K562 (cell line): ENCODE measurements around the gene LILRA2. TPM values are rescaled to one million over a fixed set of nuclear protein-coding genes. Genes with fewer than 3 reads are reported as not detected.

ENCODE experiments used
- ATAC-seq: fragments of 200-7000 bp; cut with Tn5 transposase; 3 replicates; pipeline ENCODE4 v1.9.1; 2020; ENCODE audit warnings: moderate library complexity
- BruUV-seq: library from RNA; stranded (reverse); fragments of 400-500 nt; replicated peaks from 2 replicates; lab custom pipeline; 2021; lab: Mats Ljungman, UMichigan
- CTCF ChIA-PET: fragments of 300-600 bp; formaldehyde crosslinking; extraction: SDS; loops from one replicate; lab custom pipeline; 2021; ENCODE audit warnings: low intra/inter-chr PET ratio; lab: Yijun Ruan, JAX
- POLR2A ChIA-PET: fragments of 300-600, 350-650 bp; sonication (Branson Sonifier 250); formaldehyde crosslinking; extraction: SDS; loops from one replicate; lab custom pipeline; 2021; ENCODE audit warnings: antibody characterized with exemption, inconsistent platforms; lab: Yijun Ruan, JAX
- DNase-seq, 4 experiments: peaks; one replicate each; pipeline versions ENCODE4 v3.0.0 to v3.0.0-alpha.2; 2011 to 2018; ENCODE audit warnings: low spot score in 3 of 4, mixed read lengths in 3 of 4; ENCODE audit errors: extremely low read depth in 1 of 4
- FAIRE-seq: peaks from 2 replicates; lab custom pipeline; 2011; peaks lifted over from hg19 to GRCh38; lab: Jason Lieb, UNC
- H2AFZ ChIP-seq: 2 replicates; pipeline ENCODE4 v1.6.0; 2011; ENCODE audit warnings: low read depth, low read length, control low read depth, inconsistent platforms
- H3K27ac ChIP-seq: fragments of 200-600 bp; 3 replicates; pipeline ENCODE4 v1.8.0; 2011; ENCODE audit warnings: low read depth, mild to moderate bottlenecking, control low read depth, inconsistent platforms, low read length, moderate library complexity, mixed read lengths; ENCODE audit errors: extremely low read depth
- H3K27me3 ChIP-seq, 2 experiments: fragments of 300-600 bp in 1 of 2; 2 replicates in 1 of 2; 3 replicates in 1 of 2; pipeline versions ENCODE4 v1.6.0 to v1.8.0; 2011; ENCODE audit warnings: inconsistent platforms in 2 of 2, low read length in 2 of 2, mild to moderate bottlenecking in 1 of 2, mixed read lengths in 1 of 2, moderate library complexity in 1 of 2; ENCODE audit not compliant: control insufficient read depth in 2 of 2, insufficient read depth in 2 of 2
- H3K36me3 ChIP-seq: fragments of 300-600 bp; 3 replicates; pipeline ENCODE4 v1.8.0; 2011; ENCODE audit warnings: mild to moderate bottlenecking, low read length, inconsistent platforms; ENCODE audit not compliant: control insufficient read depth, insufficient read depth
- H3K4me1 ChIP-seq, 2 experiments: fragments of 200-600 bp in 1 of 2; replicated peaks in 1 of 2; 2 replicates in 1 of 2; 3 replicates in 1 of 2; pipeline versions ENCODE4 v1.5.1 to v1.8.0; 2011; ENCODE audit warnings: inconsistent platforms in 2 of 2, low read length in 2 of 2, mild to moderate bottlenecking in 1 of 2, mixed read lengths in 1 of 2, moderate library complexity in 1 of 2; ENCODE audit not compliant: control insufficient read depth in 2 of 2, insufficient read depth in 2 of 2
- H3K4me2 ChIP-seq: 2 replicates; pipeline ENCODE4 v1.6.1; 2011; ENCODE audit warnings: low read length, control low read depth, inconsistent platforms, mixed read lengths; ENCODE audit not compliant: insufficient read depth
- H3K4me3 ChIP-seq: fragments of 200-600 bp; sonication (generic), shearing (Covaris generic); 2 replicates; pipeline ENCODE4 v1.5.1; 2016; ENCODE audit warnings: control low read depth, inconsistent platforms
- H3K79me2 ChIP-seq: fragments of 200-600 bp; 3 replicates; pipeline ENCODE4 v1.8.0; 2011; ENCODE audit warnings: low read length, inconsistent platforms; ENCODE audit not compliant: control insufficient read depth, insufficient read depth
- H3K9ac ChIP-seq, 2 experiments: 2 replicates each; pipeline versions ENCODE4 v1.6.0 to v1.6.1; 2011; ENCODE audit warnings: low read depth in 2 of 2, low read length in 2 of 2, control low read depth in 1 of 2, inconsistent platforms in 1 of 2, mild to moderate bottlenecking in 1 of 2, mixed read lengths in 1 of 2; ENCODE audit not compliant: insufficient read depth in 1 of 2
- H3K9me1 ChIP-seq: one replicate; pipeline ENCODE4 v1.6.0; 2011; ENCODE audit warnings: inconsistent platforms, mild to moderate bottlenecking, low read length, moderate library complexity; ENCODE audit not compliant: control insufficient read depth, insufficient read depth
- H3K9me3 ChIP-seq: replicated peaks from 2 replicates; pipeline ENCODE4 v1.5.1; 2011; ENCODE audit warnings: low read depth, low read length, inconsistent platforms; ENCODE audit not compliant: control insufficient read depth, insufficient read depth
- H4K20me1 ChIP-seq: replicated peaks from 2 replicates; pipeline ENCODE4 v1.6.1; 2011; ENCODE audit warnings: low read length, inconsistent platforms, mixed read lengths; ENCODE audit not compliant: control insufficient read depth, insufficient read depth
- CBX5 ChIP-seq: IDR thresholded peaks from 2 replicates; pipeline ENCODE4 v1.6.1; 2014; ENCODE audit warnings: low read depth, borderline replicate concordance
- CTBP1 ChIP-seq: fragments of 450-650 bp; IDR thresholded peaks from 2 replicates; pipeline ENCODE4 v1.6.1; 2016; ENCODE audit warnings: borderline replicate concordance
- CXXC5 ChIP-seq: fragments of 250-450 bp; sonication (Bioruptor Pico); IDR thresholded peaks from 2 replicates; pipeline ENCODE4 v1.8.0; 2022; ENCODE audit warnings: inconsistent platforms, mild to moderate bottlenecking, moderate library complexity
- EP400 ChIP-seq: fragments of 450-650 bp; IDR thresholded peaks from 2 replicates; pipeline ENCODE4 v1.6.1; 2017; ENCODE audit warnings: antibody characterized with exemption, mild to moderate bottlenecking, moderate library complexity
- ETV1 ChIP-seq: fragments of 450-650 bp; conservative IDR thresholded peaks from 2 replicates; pipeline ENCODE4 v1.6.1; 2016; ENCODE audit warnings: missing genetic modification characterization, control low read depth, low read depth, missing compliant biosample characterization
- HEY1 ChIP-seq: fragments of 250-450 bp; sonication (Bioruptor Pico); IDR thresholded peaks from 2 replicates; pipeline ENCODE4 v1.5.0; 2020; ENCODE audit warnings: mild to moderate bottlenecking, moderate library complexity, borderline replicate concordance
- HNRNPH1 ChIP-seq: fragments of 200-400 bp; formaldehyde crosslinking; optimal IDR thresholded peaks from 2 replicates; pipeline ENCODE3; 2017; ENCODE audit warnings: low read depth, mild to moderate bottlenecking, low read length, moderate library complexity
- MGA ChIP-seq: fragments of 450-650 bp; IDR thresholded peaks from 2 replicates; pipeline ENCODE4 v1.6.1; 2016; ENCODE audit warnings: mild to moderate bottlenecking, moderate library complexity
- NFXL1 ChIP-seq: fragments of 450-650 bp; formaldehyde crosslinking; IDR thresholded peaks from 2 replicates; pipeline ENCODE4 v1.4.0; 2021; ENCODE audit warnings: mild to moderate bottlenecking
- RNF2 ChIP-seq: sonication (generic); IDR thresholded peaks from 2 replicates; pipeline ENCODE4 v1.6.1; 2016
- ZFP36 ChIP-seq: fragments of 150-350 bp; IDR thresholded peaks from 2 replicates; pipeline ENCODE4 v1.6.1; 2018; ENCODE audit warnings: low read length, low read depth; ENCODE audit not compliant: partially characterized antibody
- ZNF354B ChIP-seq: fragments of 250-450 bp; sonication (Bioruptor Pico); IDR thresholded peaks from 2 replicates; pipeline ENCODE4 v1.4.0; 2020
- WGBS: fragments of 100-300 bp; shearing (Covaris generic); methylation state at CpG from one replicate; pipeline ENCODE4 v1.1.6; 2016; ENCODE audit warnings: low coverage, mixed read lengths; ENCODE audit not compliant: insufficient coverage; ENCODE audit errors: missing lambda C conversion rate; 5-methylcytosine and 5-hydroxymethylcytosine counted together
- in situ Hi-C: fragments of 300-500 bp; cut with MboI; formaldehyde crosslinking; loops from 4 replicates; pipeline ENCODE4 v1.15.0; 2018; ENCODE audit warnings: inconsistent platforms, mixed read lengths
- intact Hi-C: fragments of 100-400 bp; cut with micrococcal nuclease; formaldehyde crosslinking; loops from 2 replicates; pipeline ENCODE4 v1.14.2; 2022
- polyA plus RNA-seq, 8 experiments: library from polyadenylated mRNA; depleted of rRNA in 4 of 8; stranded (reverse) in 5 of 8; unstranded in 3 of 8; fragments of >200 nt; fragmentation: Nextera tagmentation in 2 of 8; fragmentation: Illumina TruSeq in 1 of 8; extraction: Ambion mirVana in 2 of 8; extraction: Trizol in 1 of 8; gene quantifications; 2 replicates each; pipeline versions ENCODE4 v1.2.1 to v1.2.3, GENCODE V29; 2011 to 2014; ENCODE audit warnings: inconsistent platforms in 1 of 8, missing spikeins in 1 of 8
- total RNA-seq, 7 experiments: library from RNA; depleted of rRNA in 6 of 7; stranded (reverse); fragments of >200 nt in 6 of 7; fragmentation: Illumina TruSeq in 2 of 7; extraction: Trizol in 2 of 7; gene quantifications; 2 replicates each; pipeline versions ENCODE4 v1.2.1 to v1.2.3, GENCODE V29; 2011 to 2021; ENCODE audit warnings: low replicate concordance in 1 of 7
- TF ChIP-seq, protein P1 (sequence below): IDR thresholded peaks from 2 replicates; pipeline ENCODE4 v1.6.1; 2011; ENCODE audit not compliant: insufficient read length; ENCODE audit errors: extremely low read depth

The LILRA2 gene
- total and polyA plus RNA-seq, 9 of the 15 experiments (the other 6 are each of a cell fraction or from before 2014, with no cell fraction given), result 0.32 to 2.1 (median 0.96) TPM

GRCh38 chr19:54606230-54606629, 32.6 kb downstream of the LILRA2 start:
- no TSS peak for BruUV-seq
- FAIRE-seq, result no peak

More at GRCh38 chr19:54606230-54606629, 32.6 kb downstream of the LILRA2 start:
- H3K79me2 ChIP-seq, result no peaks in the 10 kb centered on the region
- no peak for ATAC-seq
- intact Hi-C loops, result no loop called here
- H3K4me1 ChIP-seq, result no peaks in the 10 kb centered on the region
- no peak for TF ChIP-seq HEY1 (CRISPR knock-in tag)
- TF ChIP-seq EP400, result no peak
- no peak for TF ChIP-seq RNF2
- TF ChIP-seq ZNF354B, result no peak
- TF ChIP-seq, protein P1, sequence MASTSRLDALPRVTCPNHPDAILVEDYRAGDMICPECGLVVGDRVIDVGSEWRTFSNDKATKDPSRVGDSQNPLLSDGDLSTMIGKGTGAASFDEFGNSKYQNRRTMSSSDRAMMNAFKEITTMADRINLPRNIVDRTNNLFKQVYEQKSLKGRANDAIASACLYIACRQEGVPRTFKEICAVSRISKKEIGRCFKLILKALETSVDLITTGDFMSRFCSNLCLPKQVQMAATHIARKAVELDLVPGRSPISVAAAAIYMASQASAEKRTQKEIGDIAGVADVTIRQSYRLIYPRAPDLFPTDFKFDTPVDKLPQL, result no peak
- no peak for TF ChIP-seq NFXL1 (CRISPR knock-in tag)
- TF ChIP-seq CXXC5, result no peak
- no peak for TF ChIP-seq CBX5
- no peak for TF ChIP-seq HNRNPH1
- no peak for TF ChIP-seq MGA
- TF ChIP-seq CTBP1, result no peak
- TF ChIP-seq ZFP36, result no peak
- TF ChIP-seq ETV1, result no peak
- TF ChIP-seq, all 486 proteins: peak for 0
- Histone ChIP-seq H3K9me3 (no peaks in the 10 kb centered on the region), H3K4me2 (no peak overlapping the region), H3K27ac (no peak overlapping the region), H3K27me3 (peaks cover 16 to 34% of the 10 kb centered on the region in 2 experiments; a peak in 4 of 5 replicates), H3K9me1 (no peaks in the 10 kb centered on the region), H4K20me1 (no peaks in the 10 kb centered on the region; the same call in none of the 2 replicates), H2AFZ (no peak overlapping the region), H3K4me3 (no peak overlapping the region), H3K36me3 (no peaks in the 10 kb centered on the region), H3K9ac (no peak overlapping the region)
- POLR2A ChIA-PET, result no interaction called here
- in situ Hi-C loops, result no loop called here
- WGBS, result 5% methylated on average over 4 of the region's 4 CpGs
- no peak for DNase-seq
- CTCF ChIA-PET, result no interaction called here
